Sciatic nerve (tissue), 2 donors: ENCODE data around the gene ADAP1. TPM values are rescaled to one million over a fixed set of nuclear protein-coding genes. Genes with fewer than 3 reads are reported as not detected.
A peak's percentile ranks its signal among the peaks of the same experiment; 100 is the strongest.
"Not testable (repeated sequence)": the region's sequence is repeated elsewhere in the genome, so short reads cannot be mapped to it uniquely, and the experiment has no call there.

Experiments used
- ATAC-seq: fragments of 200-7000 bp; cut with Tn5 transposase; one replicate; pipeline ENCODE4 v1.9.1; 2020; ENCODE audit warnings: mild to moderate bottlenecking, moderate library complexity
- DNase-seq: peaks from one replicate; pipeline ENCODE4 v3.0.0-alpha.2; 2020; ENCODE audit warnings: low spot score
- intact Hi-C: fragments of 100-400 bp; cut with DNase I; formaldehyde crosslinking; loops from one replicate; pipeline ENCODE4 v1.14.2; 2022
- total RNA-seq: library from RNA; stranded (reverse); fragmentation: NEBNext Ultra II Directional; extraction: Animal tissue kit (Norgen Biotek cat#: 25700); gene quantifications from one replicate; pipeline ENCODE4 v1.2.1, GENCODE V29; 2021
- donor health status: DM: no; HTN: no; CAD: no.
- donor health status: DM: no; HTN: no; CAD: no.

The ADAP1 gene
- total RNA-seq, 1 donor from 2014 or later: 42.8 TPM

GRCh38 chr7:964401-965231, 10.1 kb upstream of the ADAP1 start:
- ATAC-seq: peak; percentile 50
- intact Hi-C loops: no loop called here
- DNase-seq: no peak

- ATAC-seq: no peak
- DNase-seq: no peak
- intact Hi-C loops: no loop called here
Measured at GRCh38 chr7:963236-964078, 9.0 kb upstream of the ADAP1 start.

- DNase-seq (no peak), ATAC-seq (no peak)
- intact Hi-C loops: no loop called here
Measured at GRCh38 chr7:962401-963081, 8.1 kb upstream of the ADAP1 start.

- DNase-seq (no peak), ATAC-seq (no peak)
- intact Hi-C loops: no loop called here
Measured at GRCh38 chr7:961546-962400, 7.3 kb upstream of the ADAP1 start.

- intact Hi-C loops, DNase-seq: not testable (repeated sequence)
Measured at GRCh38 chr7:960972-961371, 6.5 kb upstream of the ADAP1 start.

GRCh38 chr7:960269-960871, 5.9 kb upstream of the ADAP1 start:
- ATAC-seq (no peak), DNase-seq (no peak)
- intact Hi-C loops: no loop called here

More at GRCh38 chr7:960972-961371, 6.5 kb upstream of the ADAP1 start:
- not testable (repeated sequence) for ATAC-seq

GRCh38 chr7:959740-960139, 5.3 kb upstream of the ADAP1 start:
- DNase-seq, intact Hi-C loops, ATAC-seq: not testable (repeated sequence)

GRCh38 chr7:959271-959670, 4.8 kb upstream of the ADAP1 start:
- intact Hi-C loops: no loop called here
- no peak for ATAC-seq
- no peak for DNase-seq

- intact Hi-C loops: no loop called here
- DNase-seq: no peak
- no peak for ATAC-seq
Measured at GRCh38 chr7:958221-959200, 4.0 kb upstream of the ADAP1 start.

GRCh38 chr7:957418-958220, 3.1 kb upstream of the ADAP1 start:
- DNase-seq (no peak), ATAC-seq (peak; percentile 59)
- intact Hi-C loops: no loop called here

- intact Hi-C loops: no loop called here
- DNase-seq (no peak), ATAC-seq (no peak)
Measured at GRCh38 chr7:956031-956430, 1.6 kb upstream of the ADAP1 start.

- peak; percentile 69 for ATAC-seq
- intact Hi-C loops: loop anchor here (5.0 kb wide), 1 partner anchor 46 kb away; no protein-coding TSS in a partner anchor
Measured at GRCh38 chr7:953547-954327, 743 bp downstream of the ADAP1 start.

GRCh38 chr7:952548-953441, 1.7 kb downstream of the ADAP1 start:
- no peak for DNase-seq
- ATAC-seq: peak; percentile 20
- intact Hi-C loops: loop anchor here (5.0 kb wide), 1 partner anchor 45 kb away; no protein-coding TSS in a partner anchor

More at GRCh38 chr7:953547-954327, 743 bp downstream of the ADAP1 start:
- DNase-seq: no peak

- DNase-seq: no peak
- intact Hi-C loops: loop anchor here (5.0 kb wide), 1 partner anchor 45 kb away; no protein-coding TSS in a partner anchor
- ATAC-seq: no peak
Measured at GRCh38 chr7:951881-952547, 2.5 kb downstream of the ADAP1 start.
